Activated CD4-positive, alpha-beta T cell treated with anti-CD3 and anti-CD28 coated beads for 24 hours (primary cell): ENCODE results near the gene TEKT3.

Experiments
- DNase-seq, 2 donors: peaks; one replicate each; pipeline ENCODE4 v3.0.0-alpha.2; 2020; ENCODE audit warnings: low read depth in 2 of 2

The TEKT3 gene

DNA sequence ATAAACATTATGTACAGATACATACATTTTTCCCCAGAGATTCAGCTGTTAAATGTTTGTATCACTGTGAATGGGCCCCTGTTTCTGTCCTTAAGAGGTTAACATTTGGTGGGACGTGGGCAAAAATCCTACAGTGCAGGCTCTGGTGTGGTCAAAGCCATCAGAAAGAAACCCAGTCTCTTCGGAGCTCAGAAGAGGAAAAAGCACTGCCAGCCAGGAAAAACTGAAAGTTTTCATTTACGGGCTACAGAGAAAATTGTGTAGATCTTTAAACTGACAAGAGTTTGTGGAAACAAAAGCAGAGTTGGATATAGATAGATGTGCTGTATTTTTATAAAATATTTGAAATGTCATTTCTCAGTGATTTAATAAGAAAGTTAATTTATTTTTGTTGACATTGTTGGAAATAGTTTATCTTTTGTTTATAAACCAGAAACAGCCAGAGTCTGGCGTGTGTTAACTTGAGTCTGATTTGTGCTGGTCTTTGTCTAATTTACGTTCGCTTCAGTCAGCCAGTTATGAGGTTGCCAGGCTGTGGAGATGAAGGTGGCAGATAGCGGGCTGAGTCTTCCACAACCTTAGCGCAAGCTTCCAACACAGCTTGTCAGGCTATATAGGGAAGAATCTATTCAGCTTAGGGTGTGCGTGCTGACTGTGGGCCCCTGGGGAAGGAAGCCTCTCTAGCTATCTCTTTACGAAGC is 9.5 kb upstream of the TEKT3 start:
- no peak for DNase-seq

DNA sequence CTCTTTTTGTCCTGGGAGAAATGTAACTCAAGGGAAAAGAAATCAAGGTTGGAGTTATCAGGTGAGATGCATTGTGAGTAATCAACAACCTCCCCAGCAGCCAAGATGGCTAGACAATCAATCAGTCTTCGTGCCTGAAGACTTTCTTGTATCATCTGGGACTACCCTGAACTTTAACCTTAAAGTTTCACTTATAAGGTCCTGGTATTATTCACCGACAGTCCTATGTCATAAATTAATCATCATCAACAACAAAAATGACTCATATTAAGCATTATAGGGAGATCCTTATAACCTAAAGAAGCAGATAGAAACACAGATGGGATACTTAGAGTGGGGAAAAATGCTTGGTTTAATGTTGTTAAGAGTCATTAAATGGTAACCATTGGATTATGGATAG is 7.7 kb upstream of the TEKT3 start:
- no peak for DNase-seq

DNA sequence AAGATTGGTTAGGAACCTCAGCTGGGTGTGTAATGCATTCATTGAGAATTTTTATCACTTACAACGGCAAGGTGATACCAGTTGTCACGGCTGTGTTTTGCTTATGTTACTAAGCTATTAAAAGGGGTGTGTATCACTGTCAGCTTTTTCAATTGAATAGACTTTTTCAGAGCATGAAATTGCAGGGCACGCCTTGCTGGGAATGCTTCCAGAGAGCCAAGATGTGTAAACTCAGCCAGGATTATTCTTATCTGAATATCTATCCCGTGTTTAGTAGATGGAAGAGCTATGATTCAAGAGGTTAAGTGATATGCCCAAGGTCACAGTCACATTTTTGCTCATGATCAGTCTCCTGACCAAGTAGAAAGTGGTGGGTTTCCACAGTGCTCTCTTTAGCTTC is 6.6 kb upstream of the TEKT3 start:
- no peak for DNase-seq

DNA sequence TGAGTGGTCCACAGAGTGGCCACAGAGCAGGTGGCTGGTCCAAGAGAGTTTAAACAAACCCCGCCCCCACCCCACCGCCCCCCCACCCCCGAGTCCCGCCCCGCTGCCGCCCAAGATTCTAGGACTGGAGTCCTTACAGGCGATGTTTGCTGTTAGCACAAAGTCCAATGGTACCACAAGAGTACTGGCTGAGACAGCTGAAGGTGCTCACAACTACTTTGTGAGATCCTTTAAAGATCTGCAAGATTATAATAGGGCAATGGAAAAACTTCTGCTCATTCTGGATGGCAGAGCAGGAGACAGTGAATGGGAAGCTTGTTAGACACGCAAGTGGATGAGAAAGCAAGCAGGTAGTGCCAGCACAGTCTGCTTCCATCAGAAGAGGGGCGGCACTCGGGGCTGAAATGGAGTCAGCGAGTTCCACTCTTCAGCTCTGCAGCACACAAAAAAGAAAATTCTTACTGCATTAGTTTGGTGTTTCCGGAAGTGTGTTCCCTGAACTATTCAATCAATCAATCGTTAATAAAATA is 4.7 kb upstream of the TEKT3 start:
- no peak for DNase-seq

DNA sequence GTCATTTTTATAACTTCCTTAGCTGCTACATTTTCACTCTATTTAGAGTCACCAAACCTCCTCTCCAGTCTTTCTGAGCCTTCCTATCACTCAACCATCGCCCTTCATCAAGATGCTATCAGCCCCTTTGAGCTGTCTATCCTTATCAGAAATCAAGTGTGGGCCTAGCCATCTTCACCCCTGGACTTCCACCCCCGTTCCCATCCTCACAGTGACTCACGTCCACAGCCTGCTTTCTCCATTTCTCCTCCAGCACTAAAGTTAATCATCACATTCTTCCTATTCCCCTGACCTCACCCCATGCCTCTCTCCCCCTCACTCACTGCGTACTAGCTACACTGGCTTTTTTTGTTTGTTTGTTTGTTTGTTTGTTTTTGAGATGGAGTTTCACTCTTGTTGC is 2.4 kb upstream of the TEKT3 start:
- no peak for DNase-seq

DNA sequence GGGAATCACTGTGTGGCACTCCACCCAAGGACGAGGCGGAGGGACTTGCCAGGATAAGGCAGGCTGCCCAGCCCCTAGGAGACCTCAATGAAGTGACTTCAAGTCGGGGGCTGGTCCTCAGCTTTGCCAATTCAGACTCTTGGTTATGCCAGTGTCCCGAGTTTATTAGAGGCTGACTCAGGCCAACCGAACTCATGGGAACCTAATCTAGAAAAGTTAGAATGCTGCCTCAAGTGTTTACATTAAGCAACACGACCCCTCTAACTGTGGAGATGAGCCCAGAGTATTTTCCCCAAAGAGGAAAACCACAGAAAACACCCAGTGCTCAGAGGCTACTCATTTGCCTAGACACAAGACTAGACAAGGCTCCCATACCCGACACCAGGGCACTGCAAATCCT is 1.1 kb upstream of the TEKT3 start:
- no peak for DNase-seq

DNA sequence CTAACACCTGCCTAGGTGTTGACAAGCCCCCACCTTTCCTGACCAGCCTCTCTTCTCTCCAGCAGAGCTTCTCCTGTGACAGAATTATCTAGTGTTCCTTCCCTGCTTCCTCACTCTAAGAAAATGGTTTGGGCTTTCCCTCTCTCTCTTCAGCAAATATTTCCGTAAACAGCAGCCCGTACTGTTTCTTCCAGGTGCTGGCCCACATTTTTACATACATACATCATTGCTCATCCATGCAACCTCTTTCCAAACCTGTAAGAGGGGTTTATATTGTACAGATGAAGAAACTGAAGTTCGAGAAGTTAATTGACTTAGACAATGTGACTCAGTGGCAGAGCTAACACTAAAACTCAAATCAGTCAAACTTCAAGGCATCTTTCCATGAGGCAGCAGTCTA is 569 bp upstream of the TEKT3 start:
- DNase-seq, result no peak

DNA sequence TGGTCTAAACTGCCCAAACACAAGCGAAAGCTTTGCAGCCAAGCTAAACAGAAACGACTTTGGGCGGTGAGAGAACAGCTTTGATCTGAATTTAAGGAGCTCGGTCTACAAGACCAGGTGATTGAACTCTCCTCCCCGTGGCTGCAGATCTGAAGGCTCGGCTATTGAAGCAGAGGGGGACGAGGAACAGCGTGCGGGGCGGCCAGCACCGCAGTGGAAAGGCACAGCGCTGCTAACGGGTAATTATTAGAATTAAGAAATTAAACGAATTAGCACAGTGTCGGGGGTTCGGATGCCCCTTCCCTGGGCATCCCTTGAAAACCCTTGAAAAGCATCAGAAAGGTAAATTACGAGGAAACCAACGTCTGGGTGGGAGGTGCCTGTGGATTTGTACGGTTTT is 431 bp downstream of the TEKT3 start:
- DNase-seq, result no peak

DNA sequence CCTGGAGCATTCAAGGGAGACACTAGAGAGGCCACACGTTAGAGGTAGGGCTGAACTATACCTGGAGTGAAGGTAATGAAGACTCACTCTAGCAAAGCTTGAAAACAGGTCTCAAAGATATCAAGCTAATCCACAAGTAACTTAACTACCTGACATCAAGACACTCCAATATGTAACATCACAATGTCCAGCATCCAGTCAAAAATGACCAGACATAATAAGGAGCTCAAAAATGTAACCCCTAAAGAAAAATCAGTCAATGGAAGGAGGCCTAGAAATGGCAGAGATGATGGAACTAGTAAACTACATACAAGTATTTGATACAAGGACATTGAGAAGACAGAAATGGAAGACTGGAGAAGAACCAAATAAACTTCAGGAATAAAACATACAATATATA is 6.0 kb downstream of the TEKT3 start:
- no peak for DNase-seq

DNA sequence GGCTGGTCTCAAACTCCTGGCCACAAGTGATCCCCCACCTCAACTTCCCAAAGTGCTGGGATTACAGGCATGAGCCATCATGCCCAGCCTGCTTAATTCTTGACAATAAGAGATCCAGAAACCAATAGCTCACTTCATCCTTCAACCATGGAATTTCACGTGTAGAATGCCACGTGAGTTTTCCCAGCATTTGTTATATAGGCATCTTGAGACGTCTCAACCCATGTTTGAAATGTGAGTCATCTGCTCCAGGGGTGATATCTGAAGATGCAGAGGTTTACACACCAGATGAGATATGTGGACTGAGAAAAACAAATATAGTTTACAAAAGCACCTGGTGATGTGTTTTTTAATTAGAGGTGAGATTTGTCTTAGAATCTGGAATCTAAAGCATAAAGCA is 7.1 kb downstream of the TEKT3 start:
- DNase-seq, result no peak

DNA sequence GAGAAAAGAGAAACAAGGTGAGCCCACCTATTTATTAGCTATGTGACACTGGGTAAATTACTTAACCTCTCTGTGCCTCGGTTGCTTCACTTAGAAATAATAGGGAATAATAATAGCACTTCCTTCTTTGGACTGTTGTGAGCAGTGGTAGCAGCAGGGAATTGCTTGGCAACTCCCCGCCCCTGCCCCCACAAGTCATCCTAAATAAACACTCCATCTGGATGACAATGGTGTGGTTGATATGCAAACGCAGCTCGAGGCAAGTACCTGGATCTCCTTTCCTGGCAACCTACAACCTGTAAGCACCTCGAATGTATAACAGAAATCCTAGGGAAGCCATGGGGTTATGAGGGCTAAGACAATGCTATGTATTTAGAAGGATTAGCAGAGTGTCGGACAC is 9.1 kb downstream of the TEKT3 start:
- DNase-seq, result no peak

DNA sequence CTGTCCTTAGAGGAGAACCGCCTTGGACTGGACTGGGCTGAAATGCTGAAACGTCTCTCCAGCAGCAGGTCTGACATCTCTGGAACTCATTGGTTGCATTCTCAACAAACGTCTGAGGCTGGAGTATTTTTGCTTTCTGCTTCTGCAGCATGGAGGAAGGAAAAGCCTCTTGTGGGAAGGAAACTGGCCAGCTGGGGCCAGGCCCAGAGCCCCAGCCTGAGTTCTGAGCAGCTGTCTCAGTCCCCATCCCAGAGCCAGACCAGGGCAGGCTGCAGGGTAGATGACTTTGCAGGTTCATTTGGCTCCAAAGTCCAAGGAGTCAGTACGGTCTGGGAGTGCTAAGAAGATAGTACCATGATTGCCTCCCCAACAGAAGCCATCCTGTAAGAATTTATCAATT is 18.3 kb downstream of the TEKT3 start:
- no peak for DNase-seq

DNA sequence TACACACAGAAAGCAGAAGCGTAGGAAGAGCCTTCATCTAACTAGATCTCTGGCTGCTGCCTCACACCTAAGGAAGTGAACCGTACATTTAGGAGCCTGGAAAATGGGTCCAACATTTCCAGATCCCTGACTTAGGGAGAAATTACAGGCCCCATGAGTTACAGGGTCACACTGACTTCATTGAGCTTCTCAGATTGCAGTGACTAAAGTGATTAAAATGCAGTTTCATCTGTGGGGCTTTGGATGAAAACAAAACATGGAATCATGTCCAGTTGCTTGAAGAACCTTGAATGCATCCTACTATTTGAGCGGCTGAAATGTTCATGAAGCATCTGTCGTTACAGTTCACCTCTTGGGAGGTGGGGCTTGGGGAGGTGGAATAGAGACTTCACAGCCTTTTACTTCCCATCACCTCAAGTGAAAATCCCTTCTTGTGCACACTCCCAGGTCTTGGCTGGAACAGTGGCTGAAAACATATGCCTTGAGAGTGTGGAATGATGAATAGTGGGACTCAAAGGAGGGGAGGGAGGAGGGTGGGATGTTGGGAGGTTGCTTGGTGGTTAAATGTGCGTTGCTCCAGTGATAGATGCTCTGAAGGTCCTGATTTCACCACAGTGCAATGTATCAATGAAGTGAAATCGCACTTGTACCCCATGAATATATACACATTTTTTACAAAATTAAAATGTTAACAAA is 19.7 kb downstream of the TEKT3 start:
- no peak for DNase-seq

DNA sequence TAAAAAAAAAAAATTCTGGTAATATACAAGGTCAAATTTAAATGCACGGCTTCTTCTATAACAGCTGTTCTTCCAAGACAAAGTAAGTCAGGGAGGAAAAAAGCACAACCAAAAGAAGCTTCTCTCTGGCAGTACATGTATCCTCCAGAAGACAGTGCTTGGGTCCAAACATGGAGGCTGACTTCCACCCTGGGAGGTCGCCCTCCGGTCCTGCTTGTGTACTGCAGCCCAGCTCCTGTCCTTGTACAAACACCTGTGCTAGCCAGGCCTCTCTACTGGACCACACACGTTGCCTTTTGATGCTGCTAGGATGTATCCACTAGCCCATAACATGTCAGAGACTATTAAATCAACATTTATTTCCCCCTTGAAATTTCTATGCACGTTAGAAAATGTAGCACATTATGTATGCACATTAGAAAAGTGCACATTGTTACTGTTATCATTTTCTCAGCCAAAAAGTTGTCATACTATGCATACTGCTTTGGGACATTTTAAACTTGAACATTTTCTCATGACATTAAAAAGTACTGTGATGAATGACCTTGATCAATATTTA is 21.9 kb downstream of the TEKT3 start:
- DNase-seq, result no peak

DNA sequence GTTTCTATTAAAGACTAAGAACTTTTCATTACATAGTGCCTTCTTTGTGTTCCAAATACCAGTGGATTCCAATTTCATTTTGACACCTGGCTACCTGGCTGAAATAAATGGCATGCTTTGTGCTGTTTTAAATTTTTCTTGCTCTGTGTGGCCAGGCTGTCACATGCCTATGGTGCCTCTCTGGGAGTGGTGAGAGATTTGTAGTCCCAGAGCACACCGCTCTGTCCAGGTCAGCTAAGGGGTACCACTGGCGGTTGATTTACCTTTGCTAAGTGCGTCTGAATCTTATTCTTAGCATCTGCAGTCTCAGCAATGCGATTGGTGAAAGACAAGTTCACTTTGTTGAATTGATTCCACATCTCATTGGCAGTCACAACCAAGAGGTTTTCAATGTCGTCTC is 29.4 kb downstream of the TEKT3 start:
- DNase-seq, result no peak

DNA sequence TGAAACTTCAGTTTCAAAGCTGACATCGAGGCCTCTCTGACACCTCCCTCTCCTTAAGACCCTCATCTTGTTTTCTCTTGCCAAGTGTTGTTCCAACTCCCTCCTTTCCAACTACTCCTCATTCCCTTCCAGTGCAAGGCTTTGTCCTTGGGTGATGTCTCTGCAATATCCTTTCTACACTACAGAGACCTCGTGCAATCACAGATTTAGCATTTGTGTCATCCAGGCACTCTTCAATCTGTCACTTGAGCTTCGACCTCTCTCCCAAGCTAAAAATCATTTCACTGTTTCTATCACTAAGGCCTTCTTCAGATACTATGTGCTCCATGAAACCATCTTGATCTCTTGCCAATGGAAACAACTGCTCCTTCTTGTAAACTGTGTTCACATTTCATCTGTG is 31.6 kb downstream of the TEKT3 start:
- no peak for DNase-seq

DNA sequence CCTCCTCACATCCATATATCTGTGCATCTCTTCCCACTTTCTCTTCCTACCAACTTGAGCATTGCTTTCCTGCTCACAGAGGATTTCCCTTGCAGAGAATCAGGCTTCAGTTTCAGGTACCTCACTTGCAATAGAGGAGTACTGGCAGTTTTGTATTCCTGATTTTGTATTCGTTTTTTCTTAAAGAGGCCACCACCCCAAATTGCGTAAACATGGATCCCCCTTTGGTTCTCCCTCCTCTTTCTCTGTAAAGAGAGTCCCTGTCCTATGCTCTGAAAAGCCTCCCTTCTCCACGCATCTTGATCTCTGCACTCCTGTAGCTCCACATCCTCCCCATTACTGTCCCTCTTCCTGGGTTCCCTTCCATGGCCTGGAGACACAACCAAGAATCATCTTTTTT is 32.2 kb downstream of the TEKT3 start:
- DNase-seq, result no peak

DNA sequence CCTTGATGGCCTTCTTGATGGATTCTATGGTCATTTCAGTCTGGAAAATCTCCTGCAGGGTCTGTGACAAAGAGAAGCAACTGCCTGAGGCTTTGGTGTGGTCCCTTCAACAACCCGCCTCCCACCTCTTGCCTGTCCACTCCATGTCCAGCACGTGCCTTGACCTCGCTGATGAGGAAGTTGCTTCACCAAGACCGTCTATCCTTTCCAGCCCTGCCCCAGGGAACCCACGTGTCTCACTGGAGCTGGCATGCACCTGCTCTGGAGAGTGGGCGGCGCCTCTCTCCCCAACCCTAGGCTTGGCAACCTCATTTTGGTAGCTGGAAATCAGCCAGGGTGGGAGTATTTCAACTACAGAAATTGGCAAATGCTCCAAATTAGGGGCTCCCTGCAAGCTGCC is 32.6 kb downstream of the TEKT3 start:
- no peak for DNase-seq

DNA sequence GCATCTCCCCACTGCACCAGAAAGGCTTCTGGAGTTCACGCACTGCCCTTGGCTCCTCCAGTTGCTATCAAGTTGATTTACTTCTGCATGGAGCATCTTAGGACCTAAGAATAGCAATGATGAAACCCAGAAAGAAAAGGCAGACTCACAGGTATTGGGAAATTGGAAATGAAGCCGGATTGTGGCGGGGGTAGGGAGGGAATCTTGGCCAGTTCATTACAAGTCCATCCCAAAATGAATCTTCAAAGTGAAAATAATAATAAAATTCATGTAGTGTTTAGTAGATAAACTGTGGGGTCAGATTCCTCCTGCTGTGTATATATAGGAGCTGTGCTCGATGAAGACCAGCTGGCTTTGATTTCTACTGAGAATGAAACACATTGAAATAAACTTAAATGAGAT is 33.7 kb downstream of the TEKT3 start:
- no peak for DNase-seq

DNA sequence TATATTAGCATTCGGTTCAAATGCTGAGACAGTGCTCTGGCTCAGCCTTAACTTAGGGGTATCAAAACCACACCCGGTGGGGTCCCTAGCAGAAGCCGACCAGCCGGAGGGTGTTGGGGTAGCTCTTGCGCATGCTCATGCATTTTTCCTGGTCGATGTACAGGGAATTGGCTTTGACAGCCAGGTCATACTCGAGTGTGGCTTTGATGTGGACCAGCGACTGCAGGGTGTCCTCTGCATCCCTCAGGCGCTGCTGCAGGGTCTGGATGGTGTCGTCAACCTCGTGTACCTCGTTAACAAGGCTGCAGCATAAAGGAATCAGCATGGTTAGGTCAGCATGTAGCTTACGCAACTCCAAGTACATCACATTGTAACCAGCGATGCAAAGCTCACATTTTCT is 37.5 kb downstream of the TEKT3 start:
- no peak for DNase-seq

DNA sequence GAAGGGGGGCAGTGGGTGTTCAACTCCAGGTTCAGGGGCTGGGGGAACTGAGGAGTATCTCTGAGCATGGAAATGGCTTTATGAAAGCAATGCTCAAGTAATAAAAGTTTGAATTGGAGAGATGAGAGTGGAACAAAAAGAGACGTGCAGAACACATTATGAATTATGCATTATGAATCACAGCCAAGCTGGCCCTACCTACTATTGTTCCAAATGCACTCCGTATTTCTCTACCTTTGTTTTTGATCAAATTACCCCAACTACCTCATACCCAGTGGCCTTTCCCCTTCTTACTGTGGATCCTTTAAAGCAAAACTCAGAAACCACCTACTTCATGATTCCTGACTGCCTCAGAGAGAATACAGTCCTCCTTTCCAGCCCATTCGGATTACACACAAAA is 38.1 kb downstream of the TEKT3 start:
- no peak for DNase-seq

DNA sequence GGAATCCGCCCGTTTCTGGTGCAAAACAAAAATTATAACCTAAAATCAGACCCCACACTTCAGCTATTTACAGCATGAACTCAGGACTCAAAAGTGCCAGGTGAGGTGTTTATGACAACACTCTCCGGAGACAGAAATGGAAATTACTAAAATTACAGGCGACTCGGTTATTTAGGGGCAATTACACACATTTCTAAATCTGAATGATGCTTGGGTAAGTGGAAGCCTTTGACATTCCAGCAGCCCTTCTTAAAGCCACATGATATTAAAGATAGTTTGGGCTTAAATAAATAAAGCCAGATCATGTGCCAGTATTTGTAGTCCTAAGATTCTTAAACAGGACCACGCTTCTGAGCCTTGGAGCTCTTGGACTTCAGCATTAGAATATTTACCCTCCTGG is 39.6 kb downstream of the TEKT3 start:
- DNase-seq, result no peak

DNA sequence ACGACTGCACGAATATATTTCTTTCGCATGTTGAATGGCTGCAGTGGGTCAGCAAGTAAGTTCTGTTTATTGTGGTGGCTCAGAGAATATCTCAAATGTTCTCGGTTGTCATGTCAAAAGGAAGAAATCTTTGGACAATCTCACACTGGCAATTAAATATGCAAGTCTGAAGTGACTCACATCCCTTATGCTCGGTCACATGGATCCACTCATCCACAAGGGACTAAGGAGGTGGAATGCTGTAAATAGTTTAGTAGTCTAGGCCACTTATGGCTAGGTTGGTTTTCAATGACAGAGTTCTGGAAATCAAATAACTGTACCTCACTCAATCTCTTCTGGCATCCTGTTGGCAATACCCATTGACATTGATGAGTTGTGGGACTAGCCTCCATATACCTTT is 43.2 kb downstream of the TEKT3 start:
- no peak for DNase-seq
